Activated CD8-positive, alpha-beta T cell treated with anti-CD3 and anti-CD28 coated beads for 36 hours (primary cell): ENCODE measurements around the gene SESTD1. TPM values are rescaled to one million over a fixed set of nuclear protein-coding genes. Genes with fewer than 3 reads are reported as not detected.

Source experiments
- ATAC-seq: fragments of 200-7000 bp; cut with Tn5 transposase; one replicate; pipeline ENCODE4 v1.10.0; 2021; ENCODE audit warnings: mild to moderate bottlenecking, moderate library complexity
- CTCF ChIA-PET: fragments of 350-600 bp; sonication (Branson Sonifier 250); formaldehyde crosslinking; loops from one replicate; lab custom pipeline; 2021; ENCODE audit warnings: antibody characterized with exemption; lab: Charles Lee
- POLR2A ChIA-PET: fragments of 350-600 bp; sonication (Branson Sonifier 250); formaldehyde crosslinking; loops from one replicate; lab custom pipeline; 2021; ENCODE audit warnings: antibody characterized with exemption; lab: Charles Lee
- DNase-seq: peaks from one replicate; pipeline ENCODE4 v3.0.0-alpha.2; 2020
- H3K27ac Mint-ChIP-seq: one replicate; pipeline ENCODE4 v1.8.0; 2021; ENCODE audit warnings: mild to moderate bottlenecking, mixed read lengths
- H3K27me3 Mint-ChIP-seq: one replicate; pipeline ENCODE4 v1.8.0; 2021; ENCODE audit warnings: mixed read lengths
- H3K36me3 Mint-ChIP-seq: one replicate; pipeline ENCODE4 v1.8.0; 2021; ENCODE audit warnings: low read depth, mixed read lengths
- H3K4me1 Mint-ChIP-seq: one replicate; pipeline ENCODE4 v1.8.0; 2021; ENCODE audit warnings: low read depth, mixed read lengths
- H3K4me3 Mint-ChIP-seq: one replicate; pipeline ENCODE4 v1.8.0; 2021; ENCODE audit warnings: mild to moderate bottlenecking, moderate library complexity, mixed read lengths
- H3K9me3 Mint-ChIP-seq: one replicate; pipeline ENCODE4 v1.8.0; 2021; ENCODE audit warnings: mixed read lengths
- CTCF ChIP-seq: fragments of 200-600 bp; IDR thresholded peaks from one replicate; pipeline ENCODE4 v1.8.0; 2022; ENCODE audit warnings: antibody characterized with exemption, mild to moderate bottlenecking
- intact Hi-C: fragments of 100-400 bp; cut with micrococcal nuclease; formaldehyde crosslinking; loops from one replicate; pipeline ENCODE4 v1.10.0; 2022
- total RNA-seq, 2 experiments: library from RNA; stranded (reverse); gene quantifications; one replicate each; pipeline ENCODE4 v1.2.3, GENCODE V29; 2021

SESTD1 gene
- total RNA-seq, 2 experiments from 2014 or later = 2.6 to 5.6 TPM

- DNase-seq = no peak
- no peak overlapping the region for H3K27ac Mint-ChIP-seq
- no peak overlapping the region for H3K4me3 Mint-ChIP-seq
- no peaks in the 10 kb centered on the region for H3K36me3 Mint-ChIP-seq
- H3K9me3 Mint-ChIP-seq = no peaks in the 10 kb centered on the region
- ChIA-PET POLR2A (no interaction called here), CTCF (interaction anchor here (1.4 kb wide), 1 partner anchor 8 kb away, joined by 3 read pairs; no protein-coding TSS in a partner anchor)
- intact Hi-C loops = no loop called here
- peaks cover 4% of the 10 kb centered on the region for H3K4me1 Mint-ChIP-seq
- peaks cover 31% of the 10 kb centered on the region for H3K27me3 Mint-ChIP-seq
- ATAC-seq = no peak
- TF ChIP-seq CTCF = no peak
These were observed 2.5 kb downstream of the SESTD1 start for GRCh38 chr2:179262077-179262660.

- Mint-ChIP-seq H3K9me3 (no peaks in the 10 kb centered on the region), H3K4me3 (no peak overlapping the region), H3K27ac (no peak overlapping the region), H3K4me1 (peaks cover 4% of the 10 kb centered on the region), H3K27me3 (peaks cover 29% of the 10 kb centered on the region), H3K36me3 (no peaks in the 10 kb centered on the region)
- ChIA-PET POLR2A (no interaction called here), CTCF (no interaction called here)
- intact Hi-C loops = no loop called here
- no peak for TF ChIP-seq CTCF
- DNase-seq (no peak), ATAC-seq (no peak)
These were observed 3.3 kb downstream of the SESTD1 start for GRCh38 chr2:179261151-179261825.

- ATAC-seq (no peak), DNase-seq (no peak)
- TF ChIP-seq CTCF = no peak
- POLR2A ChIA-PET = interaction anchor here (0.7 kb wide), 1 partner anchor 471 kb away, joined by 3 read pairs; no protein-coding TSS in a partner anchor
- intact Hi-C loops = no loop called here
- CTCF ChIA-PET = no interaction called here
- H3K36me3 Mint-ChIP-seq = no peaks in the 10 kb centered on the region
- H3K4me3 Mint-ChIP-seq = no peak overlapping the region
- H3K9me3 Mint-ChIP-seq = no peaks in the 10 kb centered on the region
- H3K4me1 Mint-ChIP-seq = peaks cover 8% of the 10 kb centered on the region
- no peak overlapping the region for H3K27ac Mint-ChIP-seq
- H3K27me3 Mint-ChIP-seq = peaks cover 18% of the 10 kb centered on the region
These were observed 4.4 kb downstream of the SESTD1 start for GRCh38 chr2:179260224-179260623.

- intact Hi-C loops = no loop called here
- H3K4me3 Mint-ChIP-seq = no peak overlapping the region
- H3K27ac Mint-ChIP-seq = no peak overlapping the region
- POLR2A ChIA-PET = no interaction called here
- no peaks in the 10 kb centered on the region for H3K36me3 Mint-ChIP-seq
- peaks cover 28% of the 10 kb centered on the region for H3K4me1 Mint-ChIP-seq
- no peak for ATAC-seq
- CTCF ChIA-PET = interaction anchor here (1.2 to 1.6 kb wide), 2 partner anchors 17 to 185 kb away, joined by 3 read pairs; no protein-coding TSS in a partner anchor
- no peak for TF ChIP-seq CTCF
- H3K9me3 Mint-ChIP-seq = peaks cover 4% of the 10 kb centered on the region
- no peaks in the 10 kb centered on the region for H3K27me3 Mint-ChIP-seq
- no peak for DNase-seq
These were observed 9.5 kb downstream of the SESTD1 start for GRCh38 chr2:179255129-179255528.

- Mint-ChIP-seq H3K27ac (no peak overlapping the region), H3K27me3 (no peaks in the 10 kb centered on the region), H3K36me3 (no peaks in the 10 kb centered on the region), H3K4me3 (no peak overlapping the region), H3K4me1 (peaks cover 34% of the 10 kb centered on the region), H3K9me3 (peaks cover 4% of the 10 kb centered on the region)
- DNase-seq = no peak
- intact Hi-C loops = no loop called here
- ChIA-PET POLR2A (interaction anchor here (1.3 kb wide), 1 partner anchor 13 kb away, joined by 3 read pairs; no protein-coding TSS in a partner anchor), CTCF (no interaction called here)
- no peak for ATAC-seq
- no peak for TF ChIP-seq CTCF
These were observed 11.4 kb downstream of the SESTD1 start for GRCh38 chr2:179253226-179253625.
